Measurements from ENCODE around the gene CALY.
"Not testable (repeated sequence)": the region's sequence is repeated elsewhere in the genome, so short reads cannot be mapped to it uniquely, and the experiment has no call there.

CALY gene

DNA sequence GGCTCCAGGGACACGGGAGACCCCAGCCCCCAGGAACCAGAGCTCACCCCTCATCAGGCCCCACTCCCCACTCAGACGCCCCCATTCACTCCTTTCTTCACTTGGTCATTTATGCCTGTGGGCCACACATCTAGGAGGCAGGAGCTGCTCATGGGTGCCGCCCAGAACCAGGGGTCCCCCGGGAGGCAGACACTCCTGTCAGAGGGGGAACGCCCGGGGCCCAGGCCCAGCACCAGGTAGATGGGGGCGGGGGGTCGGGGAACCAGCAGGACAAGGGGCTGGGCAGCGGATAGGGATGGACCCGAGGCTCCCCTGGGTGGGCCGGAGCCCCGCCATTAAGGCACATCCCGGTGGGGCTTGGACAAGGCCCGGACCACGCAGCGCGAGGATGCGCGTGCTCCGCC, 11.8 kb downstream of the CALY start:
- TF ChIP-seq CTCF (IDR thresholded peaks at IDR 0.05; ENCODE audit: low read depth, low read length) = no peak
- DNase-seq (ENCODE audit: low read depth in 2 of 2) = no peak
- H3K4me3 ChIP-seq (replicated peaks in 1 of 2; ENCODE audit: low read depth in 2 of 2, low read length in 2 of 2) = no peak overlapping the region

- TF ChIP-seq CTCF (IDR thresholded peaks at IDR 0.05; ENCODE audit: low read depth, low read length) = no peak
- DNase-seq (ENCODE audit: low read depth in 2 of 2) = peak; percentile 27 to 63
- H3K4me3 ChIP-seq (replicated peaks in 1 of 2; ENCODE audit: low read depth in 2 of 2, low read length in 2 of 2) = no peak overlapping the region
Observed at GRCh38 chr10:133324198-133324792, 12.4 kb downstream of the CALY start.

GRCh38 chr10:133322064-133322709, 14.5 kb downstream of the CALY start:
- H3K4me3 ChIP-seq (replicated peaks in 1 of 2; ENCODE audit: low read depth in 2 of 2, low read length in 2 of 2); DNase-seq (ENCODE audit: low read depth in 2 of 2): not testable (repeated sequence)

DNA sequence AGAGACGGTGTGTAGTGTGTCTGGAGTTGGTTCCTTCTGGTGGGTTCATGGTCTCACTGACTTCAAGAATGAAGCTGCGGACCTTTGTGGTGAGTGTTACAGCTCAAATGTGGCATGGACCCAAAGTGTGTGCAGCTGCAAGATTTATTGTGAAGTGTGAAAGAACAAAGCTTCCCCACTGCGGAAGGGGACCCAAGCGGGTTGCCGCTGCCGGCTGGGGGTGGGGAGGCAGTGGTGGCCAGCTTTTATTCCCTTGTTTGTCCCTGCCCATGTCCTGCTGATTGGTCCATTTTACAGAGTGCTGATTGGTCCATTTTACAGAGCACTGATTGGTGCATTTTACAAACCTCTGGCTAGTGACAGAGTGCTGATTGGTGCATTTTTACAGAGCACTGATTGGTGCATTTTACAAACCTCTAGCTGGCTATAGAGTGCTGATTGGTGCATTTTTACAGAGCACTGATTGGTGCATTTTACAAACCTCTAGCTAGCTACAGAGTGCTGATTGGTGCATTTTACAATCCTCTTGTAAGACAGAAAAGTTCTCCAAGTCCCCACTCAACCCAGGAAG, 15.8 kb downstream of the CALY start:
- DNase-seq (ENCODE audit: low read depth in 2 of 2) = not testable (repeated sequence)

DNA sequence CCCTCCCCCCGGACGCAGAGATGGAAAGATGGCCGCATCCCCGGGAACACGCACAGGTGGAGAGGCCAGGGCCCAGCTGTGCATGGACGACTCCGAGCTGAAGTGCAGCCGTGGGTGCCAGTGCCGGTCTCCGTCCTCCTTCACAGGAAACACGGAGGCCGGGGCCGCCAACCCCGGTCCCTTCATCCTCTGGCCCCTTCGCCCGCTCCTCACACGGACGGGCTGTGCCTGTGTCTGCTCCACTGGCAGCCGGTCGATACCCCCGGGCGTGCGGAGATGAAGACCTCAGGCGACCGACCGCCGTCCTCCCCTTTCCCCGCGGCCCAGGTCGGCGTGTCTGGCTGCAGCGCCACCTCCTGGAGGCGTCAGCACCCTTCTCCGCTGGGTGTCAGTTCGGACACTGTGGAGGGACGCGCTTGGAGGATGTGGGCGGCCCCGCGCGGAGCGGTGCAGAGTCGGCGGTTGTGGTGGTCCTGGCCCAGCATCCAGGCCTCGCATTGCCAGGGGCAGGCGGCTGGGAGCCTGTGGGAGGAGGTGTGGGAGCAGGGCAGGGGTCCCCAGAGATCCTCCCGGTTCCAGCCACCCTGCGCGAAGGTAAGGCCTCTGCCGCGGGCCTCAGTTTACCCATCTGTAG, 18.1 kb downstream of the CALY start:
- DNase-seq (ENCODE audit: low read depth in 2 of 2) = peak; percentile 53 to 55
- H3K4me3 ChIP-seq (replicated peaks in 1 of 2; ENCODE audit: low read depth in 2 of 2, low read length in 2 of 2) = peak overlapping the region; percentile 40 to 45
- peak; percentile 81 for TF ChIP-seq CTCF (IDR thresholded peaks at IDR 0.05; ENCODE audit: low read depth, low read length)

More for the DNA sequence above, 15.8 kb downstream of the CALY start:
- H3K4me3 ChIP-seq (replicated peaks in 1 of 2; ENCODE audit: low read depth in 2 of 2, low read length in 2 of 2) = not testable (repeated sequence)

GRCh38 chr10:133316732-133317131, 20.0 kb downstream of the CALY start:
- DNase-seq (ENCODE audit: low read depth in 2 of 2) = no peak
- H3K4me3 ChIP-seq (replicated peaks in 1 of 2; ENCODE audit: low read depth in 2 of 2, low read length in 2 of 2) = no peak overlapping the region
- no peak for TF ChIP-seq CTCF (IDR thresholded peaks at IDR 0.05; ENCODE audit: low read depth, low read length)

DNA sequence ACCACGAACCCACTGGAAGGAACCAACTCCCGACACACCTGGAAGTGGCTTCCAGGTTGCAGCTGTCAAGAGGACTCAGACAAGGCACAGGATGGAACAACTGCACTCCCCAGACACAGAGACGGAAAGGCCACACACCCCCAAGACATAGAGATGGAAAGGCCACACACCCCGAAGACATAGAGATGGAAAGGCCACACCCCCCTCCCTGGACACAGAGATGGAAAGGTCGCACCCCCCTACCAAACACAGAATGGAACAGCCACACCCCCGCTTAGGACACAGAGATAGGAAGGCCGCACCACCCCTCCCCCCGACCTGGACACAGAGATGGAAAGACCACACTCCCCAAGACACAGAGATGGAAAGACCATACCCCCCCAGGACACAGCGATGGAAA, 20.4 kb downstream of the CALY start:
- no peak for DNase-seq (ENCODE audit: low read depth in 2 of 2)
- H3K4me3 ChIP-seq (replicated peaks in 1 of 2; ENCODE audit: low read depth in 2 of 2, low read length in 2 of 2) = no peak overlapping the region
- TF ChIP-seq CTCF (IDR thresholded peaks at IDR 0.05; ENCODE audit: low read depth, low read length) = no peak

All from cardiac fibroblast (primary cell).